Left colon (tissue), 2 donors: Measurements from ENCODE around the gene SLC52A3. TPM values are rescaled to one million over a fixed set of nuclear protein-coding genes. Genes with fewer than 3 reads are reported as not detected.

Experiments
- ATAC-seq: fragments of 200-7000 bp; cut with Tn5 transposase; one replicate; pipeline ENCODE4 v1.9.1; 2020; ENCODE audit warnings: mild to moderate bottlenecking, moderate library complexity
- DNase-seq, 2 donors: peaks; one replicate each; pipeline ENCODE4 v3.0.0-alpha.2; 2020
- intact Hi-C, 2 donors: fragments of 100-400 bp; cut with DNase I in 1 of 2; cut with micrococcal nuclease in 1 of 2; formaldehyde crosslinking; loops; one replicate each; pipeline versions ENCODE4 v1.11.2 to v1.14.0; 2022; cut with DNase I, micrococcal nuclease
- total RNA-seq, 2 donors: library from RNA; stranded (reverse); fragmentation: NEBNext Ultra II Directional; extraction: Animal tissue kit (Norgen Biotek cat#: 25700); gene quantifications; one replicate each; pipeline ENCODE4 v1.2.1, GENCODE V29; 2021
- donor health status: DM: no; HTN: no; CAD: no.
- donor health status: DM: yes; HTN: yes; CAD: no.

SLC52A3 gene
- total RNA-seq, 2 donors from 2014 or later = 22.1 to 22.8 TPM

GRCh38 chr20:710780-711450 is 57.4 kb downstream of the SLC52A3 start:
- no peak for DNase-seq
- ATAC-seq = no peak
- intact Hi-C loops = no loop called here

Other genes with a start within 250 kb of the SLC52A3 start
- gene CSNK2A1, start 224.7 kb downstream of the SLC52A3 start, total RNA-seq = 100 to 1,000 TPM; 106 to 117 TPM
- under 1 TPM in 1 of 2 donors, not detected in 1; 0.22 TPM for gene TCF15, start 158.2 kb downstream of the SLC52A3 start, total RNA-seq
- 10 to 100 TPM; 21.1 to 21.9 TPM for gene SRXN1, start 115.3 kb downstream of the SLC52A3 start, total RNA-seq
- gene SCRT2, start 92.7 kb downstream of the SLC52A3 start, total RNA-seq = not detected
- gene FAM110A, start 65.2 kb upstream of the SLC52A3 start, total RNA-seq = 10 to 100 TPM in 1 of 2 donors, 1 to 10 TPM in 1; 7.4 to 11.5 TPM
- not detected for gene ANGPT4, start 147.8 kb upstream of the SLC52A3 start, total RNA-seq
- under 1 TPM in 1 of 2 donors, not detected in 1; 0.11 TPM for gene RSPO4, start 233.8 kb upstream of the SLC52A3 start, total RNA-seq